Measurements from ENCODE around the gene MOCS1. TPM values are rescaled to one million over a fixed set of nuclear protein-coding genes. Genes with fewer than 3 reads are reported as not detected.

The MOCS1 gene
- total and polyA plus RNA-seq, 3 donors from 2014 or later, result 11.8 to 17.9 (median 16.8) TPM

GRCh38 chr6:39931607-39932006 lies 2.7 kb downstream of the MOCS1 start:
- no peak for DNase-seq
- Histone ChIP-seq H3K4me3 (no peak overlapping the region), H3K9me3 (no peaks in the 10 kb centered on the region), H3K4me1 (peaks cover 7% of the 10 kb centered on the region), H3K27me3 (no peaks in the 10 kb centered on the region), H3K36me3 (ENCODE audit: low read depth, missing control alignments) (no peaks in the 10 kb centered on the region), H3K27ac (no peak overlapping the region)
- WGBS, 2 donors, result 67 to 100% methylated on average over 1 of the region's 1 CpG
- TF ChIP-seq CTCF (IDR thresholded peaks at IDR 0.05), result no peak
- intact Hi-C loops (cut with DNase I; ENCODE audit: low total_unique reads), result no loop called here

- TF ChIP-seq POLR2A (IDR thresholded peaks at IDR 0.05) (no peak), CTCF (IDR thresholded peaks at IDR 0.05) (no peak)
- Histone ChIP-seq H3K27me3 (no peaks in the 10 kb centered on the region), H3K4me3 (no peak overlapping the region), H3K36me3 (ENCODE audit: low read depth, missing control alignments) (no peaks in the 10 kb centered on the region), H3K9me3 (no peaks in the 10 kb centered on the region), H3K27ac (peak overlapping the region in 1 of 2 donors; percentile 35), H3K4me1 (peaks cover 7% of the 10 kb centered on the region)
- no peak for DNase-seq
- WGBS, 2 donors, result 90 to 91% methylated on average over 4 of the region's 4 CpGs
- intact Hi-C loops (cut with DNase I; ENCODE audit: low total_unique reads), result no loop called here
These were observed 3.7 kb downstream of the MOCS1 start for GRCh38 chr6:39930540-39930939.

- no peak for TF ChIP-seq CTCF (IDR thresholded peaks at IDR 0.05)
- TF ChIP-seq POLR2A (IDR thresholded peaks at IDR 0.05), result no peak
- H3K27ac ChIP-seq, result peak overlapping the region in 1 of 2 donors; percentile 35
- H3K27me3 ChIP-seq, result no peaks in the 10 kb centered on the region
- intact Hi-C loops (cut with DNase I; ENCODE audit: low total_unique reads), result no loop called here
- 56 to 73% methylated on average over 11 of the region's 11 CpGs for WGBS, 2 donors
- no peaks in the 10 kb centered on the region for H3K36me3 ChIP-seq (ENCODE audit: low read depth, missing control alignments)
- DNase-seq, result no peak
- H3K4me1 ChIP-seq, result peaks cover 7% of the 10 kb centered on the region
- no peak overlapping the region for H3K4me3 ChIP-seq
- H3K9me3 ChIP-seq, result no peaks in the 10 kb centered on the region
These were observed 4.4 kb downstream of the MOCS1 start for GRCh38 chr6:39929733-39930461.

DNA sequence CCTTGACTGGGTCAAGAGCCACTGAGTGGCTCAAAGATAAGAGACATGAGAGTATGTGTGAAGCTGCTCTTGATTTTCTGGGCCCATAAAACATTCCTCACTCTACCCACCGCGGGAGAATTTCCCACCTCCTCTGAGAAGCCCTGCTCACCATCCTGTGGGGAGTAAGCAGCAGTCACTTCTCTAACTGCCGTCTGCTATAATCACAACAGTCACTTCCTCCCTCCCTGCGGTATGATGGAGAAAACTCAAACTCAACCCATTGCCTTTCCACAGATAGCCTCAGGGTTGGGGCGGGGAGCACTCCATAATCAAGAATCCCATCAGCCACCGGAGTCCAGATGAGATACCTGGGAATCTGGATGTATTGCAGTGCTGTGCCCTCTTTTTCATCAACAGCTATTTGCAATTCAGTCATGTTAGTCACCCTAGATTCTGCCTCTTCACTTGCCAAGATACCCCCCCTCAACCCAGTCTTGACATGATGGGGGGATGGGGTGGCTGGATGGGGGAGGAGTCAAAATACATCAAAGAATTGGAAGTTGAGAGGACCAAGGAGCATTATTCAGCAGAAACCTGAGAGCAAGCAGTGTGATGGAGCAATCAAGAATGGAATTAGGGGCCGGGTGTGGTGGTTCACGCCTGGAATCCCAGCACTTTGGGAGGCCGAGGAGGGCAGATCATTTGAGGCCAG lies 5.1 kb downstream of the MOCS1 start:
- H3K27me3 ChIP-seq, result no peaks in the 10 kb centered on the region
- H3K36me3 ChIP-seq (ENCODE audit: low read depth, missing control alignments), result no peaks in the 10 kb centered on the region
- H3K4me3 ChIP-seq, result no peak overlapping the region
- intact Hi-C loops (cut with DNase I; ENCODE audit: low total_unique reads), result no loop called here
- no peak overlapping the region for H3K27ac ChIP-seq
- WGBS, 2 donors, result 73 to 82% methylated on average over 9 of the region's 9 CpGs
- no peaks in the 10 kb centered on the region for H3K9me3 ChIP-seq
- no peak for DNase-seq
- no peak for TF ChIP-seq CTCF (IDR thresholded peaks at IDR 0.05)
- no peak for TF ChIP-seq POLR2A (IDR thresholded peaks at IDR 0.05)
- peaks cover 7% of the 10 kb centered on the region for H3K4me1 ChIP-seq
